K562 (cell line): Measurements from ENCODE around the gene PINK1. TPM values are rescaled to one million over a fixed set of nuclear protein-coding genes. Genes with fewer than 3 reads are reported as not detected.

Source experiments
- ATAC-seq: fragments of 200-7000 bp; cut with Tn5 transposase; 3 replicates; pipeline ENCODE4 v1.9.1; 2020; ENCODE audit warnings: moderate library complexity
- BruUV-seq: library from RNA; stranded (reverse); fragments of 400-500 nt; replicated peaks from 2 replicates; lab custom pipeline; 2021; lab: Mats Ljungman, UMichigan
- CTCF ChIA-PET: fragments of 300-600 bp; formaldehyde crosslinking; extraction: SDS; loops from one replicate; lab custom pipeline; 2021; ENCODE audit warnings: low intra/inter-chr PET ratio; lab: Yijun Ruan, JAX
- POLR2A ChIA-PET: fragments of 300-600, 350-650 bp; sonication (Branson Sonifier 250); formaldehyde crosslinking; extraction: SDS; loops from one replicate; lab custom pipeline; 2021; ENCODE audit warnings: antibody characterized with exemption, inconsistent platforms; lab: Yijun Ruan, JAX
- DNase-seq, 4 experiments: peaks; one replicate each; pipeline versions ENCODE4 v3.0.0 to v3.0.0-alpha.2; 2011 to 2018; ENCODE audit warnings: low spot score in 3 of 4, mixed read lengths in 3 of 4; ENCODE audit errors: extremely low read depth in 1 of 4
- FAIRE-seq: peaks from 2 replicates; lab custom pipeline; 2011; peaks lifted over from hg19 to GRCh38; lab: Jason Lieb, UNC
- H2AFZ ChIP-seq: 2 replicates; pipeline ENCODE4 v1.6.0; 2011; ENCODE audit warnings: low read depth, low read length, control low read depth, inconsistent platforms
- H3K27ac ChIP-seq: fragments of 200-600 bp; 3 replicates; pipeline ENCODE4 v1.8.0; 2011; ENCODE audit warnings: low read depth, mild to moderate bottlenecking, control low read depth, inconsistent platforms, low read length, moderate library complexity, mixed read lengths; ENCODE audit errors: extremely low read depth
- H3K27me3 ChIP-seq, 2 experiments: fragments of 300-600 bp in 1 of 2; 2 replicates in 1 of 2; 3 replicates in 1 of 2; pipeline versions ENCODE4 v1.6.0 to v1.8.0; 2011; ENCODE audit warnings: inconsistent platforms in 2 of 2, low read length in 2 of 2, mild to moderate bottlenecking in 1 of 2, mixed read lengths in 1 of 2, moderate library complexity in 1 of 2; ENCODE audit not compliant: control insufficient read depth in 2 of 2, insufficient read depth in 2 of 2
- H3K36me3 ChIP-seq: fragments of 300-600 bp; 3 replicates; pipeline ENCODE4 v1.8.0; 2011; ENCODE audit warnings: mild to moderate bottlenecking, low read length, inconsistent platforms; ENCODE audit not compliant: control insufficient read depth, insufficient read depth
- H3K4me1 ChIP-seq, 2 experiments: fragments of 200-600 bp in 1 of 2; replicated peaks in 1 of 2; 2 replicates in 1 of 2; 3 replicates in 1 of 2; pipeline versions ENCODE4 v1.5.1 to v1.8.0; 2011; ENCODE audit warnings: inconsistent platforms in 2 of 2, low read length in 2 of 2, mild to moderate bottlenecking in 1 of 2, mixed read lengths in 1 of 2, moderate library complexity in 1 of 2; ENCODE audit not compliant: control insufficient read depth in 2 of 2, insufficient read depth in 2 of 2
- H3K4me2 ChIP-seq: 2 replicates; pipeline ENCODE4 v1.6.1; 2011; ENCODE audit warnings: low read length, control low read depth, inconsistent platforms, mixed read lengths; ENCODE audit not compliant: insufficient read depth
- H3K4me3 ChIP-seq: fragments of 200-600 bp; sonication (generic), shearing (Covaris generic); 2 replicates; pipeline ENCODE4 v1.5.1; 2016; ENCODE audit warnings: control low read depth, inconsistent platforms
- H3K79me2 ChIP-seq: fragments of 200-600 bp; 3 replicates; pipeline ENCODE4 v1.8.0; 2011; ENCODE audit warnings: low read length, inconsistent platforms; ENCODE audit not compliant: control insufficient read depth, insufficient read depth
- H3K9ac ChIP-seq, 2 experiments: 2 replicates each; pipeline versions ENCODE4 v1.6.0 to v1.6.1; 2011; ENCODE audit warnings: low read depth in 2 of 2, low read length in 2 of 2, control low read depth in 1 of 2, inconsistent platforms in 1 of 2, mild to moderate bottlenecking in 1 of 2, mixed read lengths in 1 of 2; ENCODE audit not compliant: insufficient read depth in 1 of 2
- H3K9me1 ChIP-seq: one replicate; pipeline ENCODE4 v1.6.0; 2011; ENCODE audit warnings: inconsistent platforms, mild to moderate bottlenecking, low read length, moderate library complexity; ENCODE audit not compliant: control insufficient read depth, insufficient read depth
- H3K9me3 ChIP-seq: replicated peaks from 2 replicates; pipeline ENCODE4 v1.5.1; 2011; ENCODE audit warnings: low read depth, low read length, inconsistent platforms; ENCODE audit not compliant: control insufficient read depth, insufficient read depth
- H4K20me1 ChIP-seq: replicated peaks from 2 replicates; pipeline ENCODE4 v1.6.1; 2011; ENCODE audit warnings: low read length, inconsistent platforms, mixed read lengths; ENCODE audit not compliant: control insufficient read depth, insufficient read depth
- BRD4 ChIP-seq: fragments of 200-600 bp; sonication (generic); IDR thresholded peaks from 2 replicates; pipeline ENCODE4 v1.6.1; 2017; ENCODE audit warnings: inconsistent platforms
- DPF2 ChIP-seq: fragments of 450-650 bp; IDR thresholded peaks from 2 replicates; pipeline ENCODE4 v1.6.1; 2016
- EGR1 ChIP-seq: fragments of 450-650 bp; conservative IDR thresholded peaks from 2 replicates; pipeline ENCODE4 v1.6.1; 2017; ENCODE audit warnings: mild to moderate bottlenecking
- ELF2 ChIP-seq: fragments of 250-450 bp; sonication (Bioruptor Pico); IDR thresholded peaks from 2 replicates; pipeline ENCODE4 v1.5.0; 2021; ENCODE audit warnings: mild to moderate bottlenecking
- HDAC2 ChIP-seq: fragments of 450-650 bp; IDR thresholded peaks from 2 replicates; pipeline ENCODE4 v1.6.1; 2016; ENCODE audit warnings: mild to moderate bottlenecking
- POLR2G ChIP-seq: fragments of 200-400 bp; formaldehyde crosslinking; IDR thresholded peaks from 2 replicates; pipeline ENCODE4 v1.6.1; 2017; ENCODE audit warnings: low read depth, mild to moderate bottlenecking, antibody characterized with exemption, low read length, moderate library complexity
- ZNF318 ChIP-seq, 2 experiments: fragments of 450-650 bp; IDR thresholded peaks; 2 replicates each; pipeline ENCODE4 v1.6.1; 2016; ENCODE audit warnings: mild to moderate bottlenecking in 2 of 2, borderline replicate concordance in 1 of 2, low read depth in 1 of 2, moderate library complexity in 1 of 2
- ZNF76 ChIP-seq: fragments of 250-450 bp; sonication (Bioruptor Pico); IDR thresholded peaks from 2 replicates; pipeline ENCODE4 v1.4.0; 2020; ENCODE audit warnings: mild to moderate bottlenecking, moderate library complexity, borderline replicate concordance
- WGBS: fragments of 100-300 bp; shearing (Covaris generic); methylation state at CpG from one replicate; pipeline ENCODE4 v1.1.6; 2016; ENCODE audit warnings: low coverage, mixed read lengths; ENCODE audit not compliant: insufficient coverage; ENCODE audit errors: missing lambda C conversion rate; 5-methylcytosine and 5-hydroxymethylcytosine counted together
- in situ Hi-C: fragments of 300-500 bp; cut with MboI; formaldehyde crosslinking; loops from 4 replicates; pipeline ENCODE4 v1.15.0; 2018; ENCODE audit warnings: inconsistent platforms, mixed read lengths
- intact Hi-C: fragments of 100-400 bp; cut with micrococcal nuclease; formaldehyde crosslinking; loops from 2 replicates; pipeline ENCODE4 v1.14.2; 2022
- polyA plus RNA-seq, 8 experiments: library from polyadenylated mRNA; depleted of rRNA in 4 of 8; stranded (reverse) in 5 of 8; unstranded in 3 of 8; fragments of >200 nt; fragmentation: Nextera tagmentation in 2 of 8; fragmentation: Illumina TruSeq in 1 of 8; extraction: Ambion mirVana in 2 of 8; extraction: Trizol in 1 of 8; gene quantifications; 2 replicates each; pipeline versions ENCODE4 v1.2.1 to v1.2.3, GENCODE V29; 2011 to 2014; ENCODE audit warnings: inconsistent platforms in 1 of 8, missing spikeins in 1 of 8
- total RNA-seq, 7 experiments: library from RNA; depleted of rRNA in 6 of 7; stranded (reverse); fragments of >200 nt in 6 of 7; fragmentation: Illumina TruSeq in 2 of 7; extraction: Trizol in 2 of 7; gene quantifications; 2 replicates each; pipeline versions ENCODE4 v1.2.1 to v1.2.3, GENCODE V29; 2011 to 2021; ENCODE audit warnings: low replicate concordance in 1 of 7

PINK1 gene
- total and polyA plus RNA-seq, 9 of the 15 experiments (the other 6 are each of a cell fraction or from before 2014, with no cell fraction given) = 1.5 to 11.3 (median 6.8) TPM

- TF ChIP-seq POLR2G = no peak
- no peak for TF ChIP-seq HDAC2
- no peak for TF ChIP-seq ELF2 (CRISPR knock-in tag)
These were observed 21.6 kb upstream of the PINK1 start (continued) for GRCh38 chr1:20611652-20612051.

- no TSS peak for BruUV-seq
- POLR2A ChIA-PET = no interaction called here
These were observed 21.0 kb upstream of the PINK1 start for GRCh38 chr1:20612221-20612746.

More at GRCh38 chr1:20612221-20612746, 21.0 kb upstream of the PINK1 start:
- DNase-seq (peak in 1 of 4 experiments; percentile 36), FAIRE-seq (no peak), ATAC-seq (no peak)
- Histone ChIP-seq H3K4me1 (peaks cover 2 to 6% of the 10 kb centered on the region in 2 experiments; a peak in 2 of 5 replicates), H4K20me1 (no peaks in the 10 kb centered on the region), H3K9ac (no peak overlapping the region), H3K27me3 (peaks cover 15 to 16% of the 10 kb centered on the region in 2 experiments), H3K9me3 (no peaks in the 10 kb centered on the region), H3K9me1 (no peaks in the 10 kb centered on the region), H3K27ac (no peak overlapping the region), H3K4me2 (no peak overlapping the region), H3K4me3 (no peak overlapping the region), H2AFZ (no peak overlapping the region), H3K36me3 (no peaks in the 10 kb centered on the region), H3K79me2 (no peaks in the 10 kb centered on the region)
- TF ChIP-seq ZNF318 (IDR thresholded peaks at IDR 0.05; ENCODE audit: borderline replicate concordance in 1 of 2, low read depth in 1 of 2) (no peak), EGR1 (peak; percentile 66), DPF2 (no peak), BRD4 (no peak), ZNF76 (CRISPR knock-in tag) (no peak)
- in situ Hi-C loops = no loop called here
- CTCF ChIA-PET = no interaction called here
- 30% methylated on average over 11 of the region's 11 CpGs for WGBS
- intact Hi-C loops = no loop called here
